Measurements from ENCODE around the gene ELL. TPM values are rescaled to one million over a fixed set of nuclear protein-coding genes. Genes with fewer than 3 reads are reported as not detected.

Gene ELL
- total RNA-seq, 1 experiment from 2014 or later: 17.3 TPM

GRCh38 chr19:18436671-18437490, 85.0 kb downstream of the ELL start (continued):
- TF ChIP-seq, protein P1, sequence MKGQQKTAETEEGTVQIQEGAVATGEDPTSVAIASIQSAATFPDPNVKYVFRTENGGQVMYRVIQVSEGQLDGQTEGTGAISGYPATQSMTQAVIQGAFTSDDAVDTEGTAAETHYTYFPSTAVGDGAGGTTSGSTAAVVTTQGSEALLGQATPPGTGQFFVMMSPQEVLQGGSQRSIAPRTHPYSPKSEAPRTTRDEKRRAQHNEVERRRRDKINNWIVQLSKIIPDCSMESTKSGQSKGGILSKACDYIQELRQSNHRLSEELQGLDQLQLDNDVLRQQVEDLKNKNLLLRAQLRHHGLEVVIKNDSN (CRISPR knock-in tag; IDR thresholded peaks at IDR 0.05): 0 out of 2 replicates have a peak, but pooled peaks have one; percentile 14
- TF ChIP-seq ZBTB21 (CRISPR knock-in tag; IDR thresholded peaks at IDR 0.05; ENCODE audit: borderline replicate concordance) (no peak), JUN (CRISPR knock-in tag; IDR thresholded peaks at IDR 0.05) (peak; percentile 56; the same call in 1 of the 2 replicates), FOXP1 (CRISPR knock-in tag; IDR thresholded peaks at IDR 0.05; ENCODE audit: borderline replicate concordance) (0 out of 2 replicates have a peak, but pooled peaks have one; percentile 36), ZNF416 (CRISPR knock-in tag; IDR thresholded peaks at IDR 0.05) (no peak), ETV6 (CRISPR knock-in tag; IDR thresholded peaks at IDR 0.05) (no peak), PREB (CRISPR knock-in tag; IDR thresholded peaks at IDR 0.05; ENCODE audit: borderline replicate concordance) (no peak), ZSCAN18 (CRISPR knock-in tag; IDR thresholded peaks at IDR 0.05) (no peak), NFE2L1 (CRISPR knock-in tag; IDR thresholded peaks at IDR 0.05) (0 out of 2 replicates have a peak, but pooled peaks have one; percentile 29), SMAD3 (CRISPR knock-in tag; IDR thresholded peaks at IDR 0.05; ENCODE audit: borderline replicate concordance) (no peak), KAT7 (CRISPR knock-in tag; IDR thresholded peaks at IDR 0.05; ENCODE audit: borderline replicate concordance) (peak; percentile 37; the same call in 1 of the 2 replicates), TEAD4 (CRISPR knock-in tag; IDR thresholded peaks at IDR 0.05) (no peak), ZNF232 (CRISPR knock-in tag; IDR thresholded peaks at IDR 0.05) (no peak), HMGA2 (CRISPR knock-in tag; IDR thresholded peaks at IDR 0.05) (no peak), E2F1 (CRISPR knock-in tag; IDR thresholded peaks at IDR 0.05) (0 out of 2 replicates have a peak, but pooled peaks have one; percentile 37), SP1 (CRISPR knock-in tag; conservative IDR thresholded peaks at IDR 0.05) (peak; percentile 71), ZNF263 (CRISPR knock-in tag; IDR thresholded peaks at IDR 0.05; ENCODE audit: low read depth) (no peak), ZNF396 (CRISPR knock-in tag; IDR thresholded peaks at IDR 0.05; ENCODE audit: borderline replicate concordance) (no peak), JAZF1 (CRISPR knock-in tag; IDR thresholded peaks at IDR 0.05) (no peak), ZNF219 (CRISPR knock-in tag; IDR thresholded peaks at IDR 0.05; ENCODE audit: borderline replicate concordance) (no peak)
- TF ChIP-seq, protein P2, sequence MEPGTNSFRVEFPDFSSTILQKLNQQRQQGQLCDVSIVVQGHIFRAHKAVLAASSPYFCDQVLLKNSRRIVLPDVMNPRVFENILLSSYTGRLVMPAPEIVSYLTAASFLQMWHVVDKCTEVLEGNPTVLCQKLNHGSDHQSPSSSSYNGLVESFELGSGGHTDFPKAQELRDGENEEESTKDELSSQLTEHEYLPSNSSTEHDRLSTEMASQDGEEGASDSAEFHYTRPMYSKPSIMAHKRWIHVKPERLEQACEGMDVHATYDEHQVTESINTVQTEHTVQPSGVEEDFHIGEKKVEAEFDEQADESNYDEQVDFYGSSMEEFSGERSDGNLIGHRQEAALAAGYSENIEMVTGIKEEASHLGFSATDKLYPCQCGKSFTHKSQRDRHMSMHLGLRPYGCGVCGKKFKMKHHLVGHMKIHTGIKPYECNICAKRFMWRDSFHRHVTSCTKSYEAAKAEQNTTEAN (CRISPR knock-in tag; IDR thresholded peaks at IDR 0.05): no peak
